WTC11 (cell line): Measurements from ENCODE around the gene STARD10. TPM values are rescaled to one million over a fixed set of nuclear protein-coding genes. Genes with fewer than 3 reads are reported as not detected.

Experiments
- ATAC-seq: fragments of 200-7000 bp; cut with Tn5 transposase; 2 replicates; pipeline ENCODE4 v1.10.0; 2021; ENCODE audit warnings: mild to moderate bottlenecking, moderate library complexity
- CTCF ChIA-PET: fragments of 300-600 bp; sonication (Branson Sonifier 250); formaldehyde crosslinking; loops from one replicate; lab custom pipeline; 2021; ENCODE audit warnings: antibody characterized with exemption; lab: Charles Lee
- POLR2A ChIA-PET: fragments of 350-600 bp; sonication (Branson Sonifier 250); formaldehyde crosslinking; loops from one replicate; lab custom pipeline; 2021; ENCODE audit warnings: antibody characterized with exemption; lab: Charles Lee
- DNase-seq: peaks from one replicate; pipeline ENCODE4 v3.0.0; 2021; ENCODE audit warnings: low spot score
- H3K27ac Mint-ChIP-seq: 2 replicates; pipeline ENCODE4 v1.8.0; 2021; ENCODE audit warnings: mixed read lengths
- H3K27me3 Mint-ChIP-seq: 2 replicates; pipeline ENCODE4 v1.8.0; 2021; ENCODE audit warnings: low read depth, mild to moderate bottlenecking, moderate library complexity, mixed read lengths
- H3K36me3 Mint-ChIP-seq: 2 replicates; pipeline ENCODE4 v1.8.0; 2021; ENCODE audit warnings: mixed read lengths
- H3K4me1 Mint-ChIP-seq: 2 replicates; pipeline ENCODE4 v1.8.0; 2022; ENCODE audit warnings: mixed read lengths
- H3K4me3 Mint-ChIP-seq: 2 replicates; pipeline ENCODE4 v1.8.0; 2021; ENCODE audit warnings: mild to moderate bottlenecking, moderate library complexity, mixed read lengths
- H3K9me3 Mint-ChIP-seq: 2 replicates; pipeline ENCODE4 v1.8.0; 2021; ENCODE audit warnings: mixed read lengths
- ATF1 ChIP-seq: sonication (generic); formaldehyde crosslinking; IDR thresholded peaks from 2 replicates; pipeline ENCODE4 v1.8.1; 2023; ENCODE audit warnings: mild to moderate bottlenecking, moderate library complexity, missing genetic modification reagents
- GABPB1 ChIP-seq: sonication (generic); formaldehyde crosslinking; IDR thresholded peaks from 2 replicates; pipeline ENCODE4 v1.8.1; 2023; ENCODE audit warnings: mild to moderate bottlenecking, missing genetic modification reagents
- JUN ChIP-seq: sonication (generic); formaldehyde crosslinking; IDR thresholded peaks from 2 replicates; pipeline ENCODE4 v1.8.0; 2023; ENCODE audit warnings: mild to moderate bottlenecking, missing genetic modification reagents
- NR1H2 ChIP-seq: sonication (generic); formaldehyde crosslinking; IDR thresholded peaks from 2 replicates; pipeline ENCODE4 v1.9.0; 2021; ENCODE audit warnings: mild to moderate bottlenecking, moderate library complexity, missing genetic modification reagents
- PRRX2 ChIP-seq: fragments of 250-450 bp; sonication (Bioruptor Pico); IDR thresholded peaks from 2 replicates; pipeline ENCODE4 v1.8.0; 2021; ENCODE audit warnings: mild to moderate bottlenecking
- SP1 ChIP-seq: sonication (generic); formaldehyde crosslinking; conservative IDR thresholded peaks from 2 replicates; pipeline ENCODE4 v1.8.1; 2022; ENCODE audit warnings: missing genetic modification reagents
- TCF7 ChIP-seq: sonication (generic); formaldehyde crosslinking; IDR thresholded peaks from 2 replicates; pipeline ENCODE4 v1.8.0; 2022; ENCODE audit warnings: mild to moderate bottlenecking, low read depth, missing genetic modification reagents, moderate library complexity
- ZNF138 ChIP-seq: sonication (generic); formaldehyde crosslinking; conservative IDR thresholded peaks from 2 replicates; pipeline ENCODE4 v1.8.1; 2022; ENCODE audit warnings: mild to moderate bottlenecking, moderate library complexity, missing genetic modification reagents
- ZNF219 ChIP-seq: sonication (generic); formaldehyde crosslinking; IDR thresholded peaks from 2 replicates; pipeline ENCODE4 v1.8.0; 2023; ENCODE audit warnings: missing genetic modification reagents, mild to moderate bottlenecking, borderline replicate concordance
- ZNF263 ChIP-seq: sonication (generic); formaldehyde crosslinking; IDR thresholded peaks from 2 replicates; pipeline ENCODE4 v1.8.1; 2022; ENCODE audit warnings: low read depth, mild to moderate bottlenecking, moderate library complexity, missing genetic modification reagents
- ZSCAN18 ChIP-seq: fragments of 250-450 bp; sonication (Bioruptor Pico); IDR thresholded peaks from 2 replicates; pipeline ENCODE4 v2.1.2; 2022; ENCODE audit warnings: mild to moderate bottlenecking, moderate library complexity
- total RNA-seq: library from RNA; stranded (reverse); gene quantifications from 3 replicates; pipeline ENCODE4 v1.2.3, GENCODE V29; 2021
- TF ChIP-seq, protein P1 (sequence below): sonication (generic); formaldehyde crosslinking; IDR thresholded peaks from 2 replicates; pipeline ENCODE4 v1.8.1; 2023; ENCODE audit warnings: mild to moderate bottlenecking, missing genetic modification reagents, borderline replicate concordance
- TF ChIP-seq, protein P2 (sequence below): sonication (generic); formaldehyde crosslinking; conservative IDR thresholded peaks from 2 replicates; pipeline ENCODE4 v1.8.1; 2022; ENCODE audit warnings: mild to moderate bottlenecking, missing genetic modification reagents
- TF ChIP-seq, protein P3 (sequence below): fragments of 200-600 bp; IDR thresholded peaks from 2 replicates; pipeline ENCODE4 v1.8.0; 2022; ENCODE audit warnings: antibody characterized with exemption
- TF ChIP-seq, protein P4 (sequence below): sonication (generic); formaldehyde crosslinking; IDR thresholded peaks from 2 replicates; pipeline ENCODE4 v1.8.1; 2022; ENCODE audit warnings: low read depth, mild to moderate bottlenecking, moderate library complexity, missing genetic modification reagents, borderline replicate concordance
- TF ChIP-seq, protein P5 (sequence below): sonication (generic); formaldehyde crosslinking; IDR thresholded peaks from 2 replicates; pipeline ENCODE4 v1.8.0; 2023; ENCODE audit warnings: mild to moderate bottlenecking, missing genetic modification reagents
- TF ChIP-seq, protein P6 (sequence below): sonication (generic); formaldehyde crosslinking; IDR thresholded peaks from 2 replicates; pipeline ENCODE4 v1.8.0; 2022; ENCODE audit warnings: mild to moderate bottlenecking, missing genetic modification reagents

Gene STARD10
- total RNA-seq, 1 experiment from 2014 or later = 32.0 TPM

- TF ChIP-seq, protein P1, sequence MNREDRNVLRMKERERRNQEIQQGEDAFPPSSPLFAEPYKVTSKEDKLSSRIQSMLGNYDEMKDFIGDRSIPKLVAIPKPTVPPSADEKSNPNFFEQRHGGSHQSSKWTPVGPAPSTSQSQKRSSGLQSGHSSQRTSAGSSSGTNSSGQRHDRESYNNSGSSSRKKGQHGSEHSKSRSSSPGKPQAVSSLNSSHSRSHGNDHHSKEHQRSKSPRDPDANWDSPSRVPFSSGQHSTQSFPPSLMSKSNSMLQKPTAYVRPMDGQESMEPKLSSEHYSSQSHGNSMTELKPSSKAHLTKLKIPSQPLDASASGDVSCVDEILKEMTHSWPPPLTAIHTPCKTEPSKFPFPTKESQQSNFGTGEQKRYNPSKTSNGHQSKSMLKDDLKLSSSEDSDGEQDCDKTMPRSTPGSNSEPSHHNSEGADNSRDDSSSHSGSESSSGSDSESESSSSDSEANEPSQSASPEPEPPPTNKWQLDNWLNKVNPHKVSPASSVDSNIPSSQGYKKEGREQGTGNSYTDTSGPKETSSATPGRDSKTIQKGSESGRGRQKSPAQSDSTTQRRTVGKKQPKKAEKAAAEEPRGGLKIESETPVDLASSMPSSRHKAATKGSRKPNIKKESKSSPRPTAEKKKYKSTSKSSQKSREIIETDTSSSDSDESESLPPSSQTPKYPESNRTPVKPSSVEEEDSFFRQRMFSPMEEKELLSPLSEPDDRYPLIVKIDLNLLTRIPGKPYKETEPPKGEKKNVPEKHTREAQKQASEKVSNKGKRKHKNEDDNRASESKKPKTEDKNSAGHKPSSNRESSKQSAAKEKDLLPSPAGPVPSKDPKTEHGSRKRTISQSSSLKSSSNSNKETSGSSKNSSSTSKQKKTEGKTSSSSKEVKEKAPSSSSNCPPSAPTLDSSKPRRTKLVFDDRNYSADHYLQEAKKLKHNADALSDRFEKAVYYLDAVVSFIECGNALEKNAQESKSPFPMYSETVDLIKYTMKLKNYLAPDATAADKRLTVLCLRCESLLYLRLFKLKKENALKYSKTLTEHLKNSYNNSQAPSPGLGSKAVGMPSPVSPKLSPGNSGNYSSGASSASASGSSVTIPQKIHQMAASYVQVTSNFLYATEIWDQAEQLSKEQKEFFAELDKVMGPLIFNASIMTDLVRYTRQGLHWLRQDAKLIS (CRISPR knock-in tag) = no peak
- TF ChIP-seq NR1H2 (no peak), ZNF138 (CRISPR knock-in tag) (no peak), ZNF219 (no peak)
- TF ChIP-seq, protein P2, sequence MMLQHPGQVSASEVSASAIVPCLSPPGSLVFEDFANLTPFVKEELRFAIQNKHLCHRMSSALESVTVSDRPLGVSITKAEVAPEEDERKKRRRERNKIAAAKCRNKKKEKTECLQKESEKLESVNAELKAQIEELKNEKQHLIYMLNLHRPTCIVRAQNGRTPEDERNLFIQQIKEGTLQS = no peak
- TF ChIP-seq, protein P3, sequence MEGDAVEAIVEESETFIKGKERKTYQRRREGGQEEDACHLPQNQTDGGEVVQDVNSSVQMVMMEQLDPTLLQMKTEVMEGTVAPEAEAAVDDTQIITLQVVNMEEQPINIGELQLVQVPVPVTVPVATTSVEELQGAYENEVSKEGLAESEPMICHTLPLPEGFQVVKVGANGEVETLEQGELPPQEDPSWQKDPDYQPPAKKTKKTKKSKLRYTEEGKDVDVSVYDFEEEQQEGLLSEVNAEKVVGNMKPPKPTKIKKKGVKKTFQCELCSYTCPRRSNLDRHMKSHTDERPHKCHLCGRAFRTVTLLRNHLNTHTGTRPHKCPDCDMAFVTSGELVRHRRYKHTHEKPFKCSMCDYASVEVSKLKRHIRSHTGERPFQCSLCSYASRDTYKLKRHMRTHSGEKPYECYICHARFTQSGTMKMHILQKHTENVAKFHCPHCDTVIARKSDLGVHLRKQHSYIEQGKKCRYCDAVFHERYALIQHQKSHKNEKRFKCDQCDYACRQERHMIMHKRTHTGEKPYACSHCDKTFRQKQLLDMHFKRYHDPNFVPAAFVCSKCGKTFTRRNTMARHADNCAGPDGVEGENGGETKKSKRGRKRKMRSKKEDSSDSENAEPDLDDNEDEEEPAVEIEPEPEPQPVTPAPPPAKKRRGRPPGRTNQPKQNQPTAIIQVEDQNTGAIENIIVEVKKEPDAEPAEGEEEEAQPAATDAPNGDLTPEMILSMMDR = no peak
- TF ChIP-seq, protein P4, sequence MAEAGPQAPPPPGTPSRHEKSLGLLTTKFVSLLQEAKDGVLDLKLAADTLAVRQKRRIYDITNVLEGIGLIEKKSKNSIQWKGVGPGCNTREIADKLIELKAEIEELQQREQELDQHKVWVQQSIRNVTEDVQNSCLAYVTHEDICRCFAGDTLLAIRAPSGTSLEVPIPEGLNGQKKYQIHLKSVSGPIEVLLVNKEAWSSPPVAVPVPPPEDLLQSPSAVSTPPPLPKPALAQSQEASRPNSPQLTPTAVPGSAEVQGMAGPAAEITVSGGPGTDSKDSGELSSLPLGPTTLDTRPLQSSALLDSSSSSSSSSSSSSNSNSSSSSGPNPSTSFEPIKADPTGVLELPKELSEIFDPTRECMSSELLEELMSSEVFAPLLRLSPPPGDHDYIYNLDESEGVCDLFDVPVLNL (CRISPR knock-in tag) = no peak
- TF ChIP-seq, protein P5, sequence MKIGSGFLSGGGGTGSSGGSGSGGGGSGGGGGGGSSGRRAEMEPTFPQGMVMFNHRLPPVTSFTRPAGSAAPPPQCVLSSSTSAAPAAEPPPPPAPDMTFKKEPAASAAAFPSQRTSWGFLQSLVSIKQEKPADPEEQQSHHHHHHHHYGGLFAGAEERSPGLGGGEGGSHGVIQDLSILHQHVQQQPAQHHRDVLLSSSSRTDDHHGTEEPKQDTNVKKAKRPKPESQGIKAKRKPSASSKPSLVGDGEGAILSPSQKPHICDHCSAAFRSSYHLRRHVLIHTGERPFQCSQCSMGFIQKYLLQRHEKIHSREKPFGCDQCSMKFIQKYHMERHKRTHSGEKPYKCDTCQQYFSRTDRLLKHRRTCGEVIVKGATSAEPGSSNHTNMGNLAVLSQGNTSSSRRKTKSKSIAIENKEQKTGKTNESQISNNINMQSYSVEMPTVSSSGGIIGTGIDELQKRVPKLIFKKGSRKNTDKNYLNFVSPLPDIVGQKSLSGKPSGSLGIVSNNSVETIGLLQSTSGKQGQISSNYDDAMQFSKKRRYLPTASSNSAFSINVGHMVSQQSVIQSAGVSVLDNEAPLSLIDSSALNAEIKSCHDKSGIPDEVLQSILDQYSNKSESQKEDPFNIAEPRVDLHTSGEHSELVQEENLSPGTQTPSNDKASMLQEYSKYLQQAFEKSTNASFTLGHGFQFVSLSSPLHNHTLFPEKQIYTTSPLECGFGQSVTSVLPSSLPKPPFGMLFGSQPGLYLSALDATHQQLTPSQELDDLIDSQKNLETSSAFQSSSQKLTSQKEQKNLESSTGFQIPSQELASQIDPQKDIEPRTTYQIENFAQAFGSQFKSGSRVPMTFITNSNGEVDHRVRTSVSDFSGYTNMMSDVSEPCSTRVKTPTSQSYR (CRISPR knock-in tag) = no peak
Measured at GRCh38 chr11:72815110-72815618, 21.3 kb upstream of the STARD10 start (continued).

GRCh38 chr11:72814286-72815109 is 20.7 kb upstream of the STARD10 start, which contains the start of gene ATG16L2:
Gene ATG16L2, plus strand, starts transcription at chr11:72814411. Its CDS starts 35 bp downstream, at chr11:72814446.
- Mint-ChIP-seq H3K4me3 (peak within 1 kb of the TSS; percentile 95), H3K27me3 (peaks cover 22% of the 10 kb centered on the region), H3K4me1 (peaks cover 32% of the 10 kb centered on the region), H3K27ac (peak within 1 kb of the TSS; percentile 97), H3K9me3 (no peaks in the 10 kb centered on the region), H3K36me3 (peaks cover 3% of the 10 kb centered on the region; the same call in 1 of the 2 replicates)
- ChIA-PET POLR2A (interaction anchor here (0.6 kb wide), 1 partner anchor 85 kb away, joined by 3 read pairs; no protein-coding TSS in a partner anchor), CTCF (interaction anchor here (0.7 to 4.0 kb wide), 5 partner anchors 16 to 89 kb away, joined by 3 to 54 read pairs (median 3); partner anchors contain the start of gene STARD10)
- ATAC-seq (peak; percentile 80), DNase-seq (peak; percentile 84)
- TF ChIP-seq, protein P5 (CRISPR knock-in tag) = 0 out of 2 replicates have a peak, but pooled peaks have one; percentile 62
- TF ChIP-seq, protein P2 = no peak
- TF ChIP-seq JUN (CRISPR knock-in tag) (peak; percentile 17; the same call in 1 of the 2 replicates), SP1 (peak; percentile 75), TCF7 (CRISPR knock-in tag) (no peak), ZSCAN18 (CRISPR knock-in tag) (no peak), GABPB1 (CRISPR knock-in tag) (no peak), ZNF138 (CRISPR knock-in tag) (no peak), ATF1 (CRISPR knock-in tag) (no peak), ZNF263 (CRISPR knock-in tag) (no peak), PRRX2 (CRISPR knock-in tag) (no peak)
- TF ChIP-seq, protein P6, sequence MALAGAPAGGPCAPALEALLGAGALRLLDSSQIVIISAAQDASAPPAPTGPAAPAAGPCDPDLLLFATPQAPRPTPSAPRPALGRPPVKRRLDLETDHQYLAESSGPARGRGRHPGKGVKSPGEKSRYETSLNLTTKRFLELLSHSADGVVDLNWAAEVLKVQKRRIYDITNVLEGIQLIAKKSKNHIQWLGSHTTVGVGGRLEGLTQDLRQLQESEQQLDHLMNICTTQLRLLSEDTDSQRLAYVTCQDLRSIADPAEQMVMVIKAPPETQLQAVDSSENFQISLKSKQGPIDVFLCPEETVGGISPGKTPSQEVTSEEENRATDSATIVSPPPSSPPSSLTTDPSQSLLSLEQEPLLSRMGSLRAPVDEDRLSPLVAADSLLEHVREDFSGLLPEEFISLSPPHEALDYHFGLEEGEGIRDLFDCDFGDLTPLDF (CRISPR knock-in tag) = 0 out of 2 replicates have a peak, but pooled peaks have one; percentile 65
